Tibial nerve (tissue), 4 donors: ENCODE results near the gene NPHP4. TPM values are rescaled to one million over a fixed set of nuclear protein-coding genes. Genes with fewer than 3 reads are reported as not detected.

ENCODE experiments used
- DNase-seq, 2 donors: peaks; one replicate each; pipeline ENCODE4 v3.0.0-alpha.2; 2019; ENCODE audit warnings: low spot score in 2 of 2
- H3K27ac ChIP-seq, 4 donors: fragments of 200-600 bp; sonication (generic) in 3 of 4; one replicate each; pipeline ENCODE4 v1.5.1; 2017 to 2019; ENCODE audit warnings: mild to moderate bottlenecking in 1 of 4
- H3K27me3 ChIP-seq, 2 donors: fragments of 200-600 bp; sonication (generic) in 1 of 2; one replicate each; pipeline versions ENCODE4 v1.5.1 to v1.6.0; 2017 to 2019
- H3K36me3 ChIP-seq, 3 donors: fragments of 200-600 bp; sonication (generic); one replicate each; pipeline ENCODE4 v1.5.1; 2018 to 2019
- H3K4me1 ChIP-seq, 4 donors: fragments of 200-600 bp; sonication (generic) in 3 of 4; one replicate each; pipeline ENCODE4 v1.5.1; 2017 to 2019
- H3K4me3 ChIP-seq, 4 donors: fragments of 200-600 bp; sonication (generic) in 3 of 4; one replicate each; pipeline ENCODE4 v1.5.1; 2017 to 2019; ENCODE audit warnings: mild to moderate bottlenecking in 1 of 4, moderate library complexity in 1 of 4
- H3K9me3 ChIP-seq, 4 donors: fragments of 200-600 bp; sonication (generic) in 3 of 4; one replicate each; pipeline ENCODE4 v1.5.1; 2017 to 2019
- CTCF ChIP-seq, 5 experiments: fragments of 200-600 bp in 3 of 5; fragments of 450-650 bp in 2 of 5; sonication (generic) in 3 of 5; IDR thresholded peaks; one replicate each; pipeline ENCODE4 v1.5.1; 2016 to 2019; ENCODE audit warnings: antibody characterized with exemption in 5 of 5, mild to moderate bottlenecking in 3 of 5, moderate library complexity in 2 of 5
- EP300 ChIP-seq, 2 donors: sonication (generic); formaldehyde crosslinking; IDR thresholded peaks; one replicate each; pipeline ENCODE4 v1.6.1; 2017; ENCODE audit warnings: antibody characterized with exemption in 2 of 2, mild to moderate bottlenecking in 1 of 2
- POLR2A ChIP-seq, 2 donors: fragments of 450-650 bp; IDR thresholded peaks; one replicate each; pipeline ENCODE4 v1.6.1; 2017; ENCODE audit warnings: antibody characterized with exemption in 2 of 2, mild to moderate bottlenecking in 2 of 2, moderate library complexity in 2 of 2
- WGBS, 2 donors: methylation state at CpG; one replicate each; pipeline ENCODE4 v1.1.5; 2018; 5-methylcytosine and 5-hydroxymethylcytosine counted together
- small RNA-seq: library from RNA; depleted of rRNA; stranded (forward); fragments of <200 nt; gene quantifications from one replicate; pipeline ENCODE3, GENCODE V24; 2016
- total RNA-seq, 4 donors: library from RNA; depleted of rRNA; stranded (reverse); fragments of >200 nt; gene quantifications; one replicate each; pipeline ENCODE4 v1.1.0, GENCODE V29; 2016

NPHP4 gene
- total RNA-seq, 4 donors from 2014 or later = 14.7 to 34.5 (median 28.0) TPM

- Histone ChIP-seq H3K27ac (no peak overlapping the region), H3K4me1 (no peaks in the 10 kb centered on the region), H3K36me3 (no peaks in the 10 kb centered on the region), H3K27me3 (no peaks in the 10 kb centered on the region), H3K9me3 (peaks cover 0 to 16% (median 0%) of the 10 kb centered on the region in 4 donors), H3K4me3 (no peak overlapping the region)
- DNase-seq = no peak
- WGBS, 2 donors = 46 to 64% methylated on average over 2 of the region's 2 CpGs
- TF ChIP-seq POLR2A (IDR thresholded peaks at IDR 0.05) (no peak), EP300 (IDR thresholded peaks at IDR 0.05) (no peak), CTCF (IDR thresholded peaks at IDR 0.05) (no peak)
These were observed 177.0 kb downstream of the NPHP4 start for GRCh38 chr1:5815211-5815610.

GRCh38 chr1:5814046-5814619 is 178.1 kb downstream of the NPHP4 start:
- Histone ChIP-seq H3K36me3 (no peaks in the 10 kb centered on the region), H3K27ac (no peak overlapping the region), H3K27me3 (no peaks in the 10 kb centered on the region), H3K4me3 (no peak overlapping the region), H3K9me3 (peaks cover 0 to 16% (median 0%) of the 10 kb centered on the region in 4 donors), H3K4me1 (no peaks in the 10 kb centered on the region)
- no peak for TF ChIP-seq POLR2A (IDR thresholded peaks at IDR 0.05)
- no peak for TF ChIP-seq EP300 (IDR thresholded peaks at IDR 0.05)
- no peak for TF ChIP-seq CTCF (IDR thresholded peaks at IDR 0.05)
- DNase-seq = no peak
- WGBS, 2 donors = 70 to 73% methylated on average over 22 to 25 of the region's 25 CpGs

GRCh38 chr1:5813480-5813879 is 178.7 kb downstream of the NPHP4 start:
- no peaks in the 10 kb centered on the region for H3K4me1 ChIP-seq
- TF ChIP-seq EP300 (IDR thresholded peaks at IDR 0.05) = no peak
- no peak for TF ChIP-seq POLR2A (IDR thresholded peaks at IDR 0.05)
- no peak for TF ChIP-seq CTCF (IDR thresholded peaks at IDR 0.05)
- no peak for DNase-seq
- H3K27ac ChIP-seq = no peak overlapping the region
- H3K9me3 ChIP-seq = peaks cover 0 to 19% (median 0%) of the 10 kb centered on the region in 4 donors
- no peaks in the 10 kb centered on the region for H3K36me3 ChIP-seq
- 66% methylated on average over 8 of the region's 8 CpGs for WGBS, 2 donors
- no peak overlapping the region for H3K4me3 ChIP-seq
- H3K27me3 ChIP-seq = no peaks in the 10 kb centered on the region

Small RNAs within 50 kb of the gene (small RNA-seq; reads per million reads assigned to genes)
- gene MIR4689 = not detected

Other genes starting within 250 kb of the NPHP4 start
- gene KCNAB2, start 53.5 kb upstream of the NPHP4 start, total RNA-seq = 10 to 100 TPM in 2 of 4 donors, 1 to 10 TPM in 2; 7.0 to 21.4 (median 13.8) TPM
- gene CHD5, start 187.9 kb upstream of the NPHP4 start, total RNA-seq = under 1 TPM in 1 of 4 donors, not detected in 3; 0.30 TPM
- gene RPL22, start 207.2 kb upstream of the NPHP4 start, total RNA-seq = 100 to 1,000 TPM; 142 to 235 (median 159) TPM
- gene RNF207, start 213.7 kb upstream of the NPHP4 start, total RNA-seq = 100 to 1,000 TPM in 1 of 4 donors, 10 to 100 TPM in 3; 22.3 to 128 (median 42.3) TPM
- gene ICMT, start 243.5 kb upstream of the NPHP4 start, total RNA-seq = 10 to 100 TPM; 49.0 to 53.2 (median 51.4) TPM